IMR-90 (cell line): Measurements from ENCODE around the gene DMD. TPM values are rescaled to one million over a fixed set of nuclear protein-coding genes. Genes with fewer than 3 reads are reported as not detected.

ENCODE experiments used
- ATAC-seq: fragments of 200-7000 bp; cut with Tn5 transposase; 2 replicates; pipeline ENCODE4 v1.9.1; 2020; ENCODE audit warnings: low read depth, mild to moderate bottlenecking, moderate library complexity
- BruUV-seq: library from RNA; stranded (reverse); fragments of 400-500 nt; replicated peaks from 2 replicates; lab custom pipeline; 2021; lab: Mats Ljungman, UMichigan
- CTCF ChIA-PET: fragments of 300-600 bp; formaldehyde crosslinking; extraction: SDS; loops from one replicate; lab custom pipeline; 2021; ENCODE audit warnings: antibody characterized with exemption; lab: Yijun Ruan, JAX
- POLR2A ChIA-PET: fragments of 300-600 bp; sonication (Branson Sonifier 250); formaldehyde crosslinking; loops from one replicate; lab custom pipeline; 2022; ENCODE audit warnings: antibody characterized with exemption; ENCODE audit not compliant: unreplicated experiment; lab: Charles Lee
- DNase-seq: peaks from one replicate; pipeline ENCODE4 v3.0.0; 2013
- H2AFZ ChIP-seq: replicated peaks from 2 replicates; pipeline ENCODE3; 2013; ENCODE audit warnings: low read length, mild to moderate bottlenecking; ENCODE audit not compliant: poor library complexity
- H2AK5ac ChIP-seq: 2 replicates; pipeline ENCODE4 v1.6.1; 2013; ENCODE audit warnings: low read depth, low read length, inconsistent platforms
- H2AK9ac ChIP-seq: replicated peaks from 2 replicates; pipeline ENCODE3; 2013; ENCODE audit warnings: mild to moderate bottlenecking, low read depth, low read length, moderate library complexity; ENCODE audit not compliant: poor library complexity
- H2BK120ac ChIP-seq: 2 replicates; pipeline ENCODE4 v1.6.1; 2013; ENCODE audit warnings: low read depth, low read length, inconsistent platforms
- H2BK15ac ChIP-seq: 3 replicates; pipeline ENCODE4 v1.6.1; 2013; ENCODE audit warnings: low read depth, low read length, inconsistent platforms
- H2BK20ac ChIP-seq: 2 replicates; pipeline ENCODE4 v1.6.1; 2013; ENCODE audit warnings: low read depth, mild to moderate bottlenecking, inconsistent platforms, low read length, moderate library complexity
- H2BK5ac ChIP-seq: 2 replicates; pipeline ENCODE4 v1.6.1; 2013; ENCODE audit warnings: mild to moderate bottlenecking, low read depth, low read length, inconsistent platforms; ENCODE audit not compliant: poor library complexity, severe bottlenecking
- H3K14ac ChIP-seq: replicated peaks from 2 replicates; pipeline ENCODE4 v1.6.1; 2013; ENCODE audit warnings: low read depth, low read length, inconsistent platforms
- H3K18ac ChIP-seq: 2 replicates; pipeline ENCODE4 v1.6.1; 2013; ENCODE audit warnings: low read depth, low read length, control low read depth
- H3K23ac ChIP-seq: 2 replicates; pipeline ENCODE4 v1.6.1; 2013; ENCODE audit warnings: low read depth, low read length, inconsistent platforms
- H3K27ac ChIP-seq: 2 replicates; pipeline ENCODE4 v1.5.1; 2013; ENCODE audit warnings: mild to moderate bottlenecking, control low read depth, low read length; ENCODE audit not compliant: insufficient read depth
- H3K27me3 ChIP-seq: 2 replicates; pipeline ENCODE4 v1.6.1; 2013; ENCODE audit warnings: low read length; ENCODE audit not compliant: control insufficient read depth, insufficient read depth
- H3K36me3 ChIP-seq: 2 replicates; pipeline ENCODE4 v1.6.1; 2013; ENCODE audit warnings: low read length, mixed read lengths; ENCODE audit not compliant: control insufficient read depth, insufficient read depth
- H3K4ac ChIP-seq: 2 replicates; pipeline ENCODE4 v1.6.1; 2013; ENCODE audit warnings: low read depth, low read length, inconsistent platforms
- H3K4me1 ChIP-seq: 2 replicates; pipeline ENCODE4 v1.6.1; 2013; ENCODE audit warnings: low read length, mixed read lengths; ENCODE audit not compliant: control insufficient read depth, insufficient read depth
- H3K4me2 ChIP-seq: 2 replicates; pipeline ENCODE4 v1.6.1; 2013; ENCODE audit warnings: low read depth, mild to moderate bottlenecking, control low read depth, low read length, moderate library complexity
- H3K4me3 ChIP-seq: 2 replicates; pipeline ENCODE4 v1.5.1; 2013; ENCODE audit warnings: low read depth, mild to moderate bottlenecking, control low read depth, low read length, moderate library complexity; ENCODE audit not compliant: insufficient read depth
- H3K56ac ChIP-seq: 2 replicates; pipeline ENCODE4 v1.6.1; 2013; ENCODE audit warnings: low read length, inconsistent platforms; ENCODE audit not compliant: insufficient read depth; ENCODE audit errors: extremely low read depth
- H3K79me1 ChIP-seq, 2 experiments: 2 replicates each; pipeline ENCODE4 v1.6.1; 2013; ENCODE audit warnings: low read length in 2 of 2, inconsistent platforms in 1 of 2, low read depth in 1 of 2
- H3K9ac ChIP-seq: 2 replicates; pipeline ENCODE4 v1.6.1; 2013; ENCODE audit warnings: low read depth, low read length, control low read depth
- H3K9me1 ChIP-seq: 2 replicates; pipeline ENCODE4 v1.6.1; 2013; ENCODE audit warnings: low read length, inconsistent platforms; ENCODE audit not compliant: insufficient read depth
- H3K9me3 ChIP-seq: 2 replicates; pipeline ENCODE4 v1.6.1; 2013; ENCODE audit warnings: low read length; ENCODE audit not compliant: control insufficient read depth, insufficient read depth
- H4K20me1 ChIP-seq: 2 replicates; pipeline ENCODE4 v1.6.1; 2013; ENCODE audit warnings: low read length, inconsistent platforms; ENCODE audit not compliant: insufficient read depth
- H4K5ac ChIP-seq: 2 replicates; pipeline ENCODE4 v1.6.1; 2013; ENCODE audit warnings: mild to moderate bottlenecking, low read depth, low read length, control low read depth
- H4K8ac ChIP-seq, 2 experiments: 2 replicates each; pipeline ENCODE4 v1.6.1; 2013; ENCODE audit warnings: low read depth in 2 of 2, low read length in 2 of 2, control low read depth in 1 of 2, inconsistent platforms in 1 of 2
- H4K91ac ChIP-seq: 2 replicates; pipeline ENCODE4 v1.6.1; 2013; ENCODE audit warnings: low read depth, low read length, inconsistent platforms; ENCODE audit not compliant: insufficient read depth
- BHLHE40 ChIP-seq: fragments of 150-350 bp; IDR thresholded peaks from 2 replicates; pipeline ENCODE4 v1.6.1; 2016; ENCODE audit warnings: mild to moderate bottlenecking, low read depth, low read length
- CEBPB ChIP-seq: IDR thresholded peaks from 2 replicates; pipeline ENCODE4 v1.6.1; 2012; ENCODE audit warnings: low read depth, low read length, improper control_type of control experiment
- CHD1 ChIP-seq: IDR thresholded peaks from 2 replicates; pipeline ENCODE4 v1.6.1; 2012; ENCODE audit warnings: low read depth, low read length, improper control_type of control experiment
- FOS ChIP-seq: fragments of 150-350 bp; IDR thresholded peaks from 2 replicates; pipeline ENCODE4 v1.6.1; 2016; ENCODE audit warnings: low read depth, low read length
- MAFK ChIP-seq: IDR thresholded peaks from 2 replicates; pipeline ENCODE4 v1.6.1; 2012; ENCODE audit warnings: low read depth, low read length, improper control_type of control experiment
- MAZ ChIP-seq: IDR thresholded peaks from 2 replicates; pipeline ENCODE4 v1.6.1; 2012; ENCODE audit warnings: low read depth, mild to moderate bottlenecking, low read length, improper control_type of control experiment, moderate library complexity, borderline replicate concordance
- MXI1 ChIP-seq: IDR thresholded peaks from 2 replicates; pipeline ENCODE4 v1.6.1; 2012; ENCODE audit warnings: low read depth, mild to moderate bottlenecking, low read length, moderate library complexity, borderline replicate concordance
- NFE2L2 ChIP-seq: fragments of 150-350 bp; IDR thresholded peaks from 2 replicates; pipeline ENCODE4 v1.6.1; 2016; ENCODE audit warnings: low read depth, mild to moderate bottlenecking, low read length
- POLR2A ChIP-seq: IDR thresholded peaks from 2 replicates; pipeline ENCODE4 v1.6.1; 2012; ENCODE audit warnings: mild to moderate bottlenecking, low read depth, low read length
- RAD21 ChIP-seq: IDR thresholded peaks from 2 replicates; pipeline ENCODE4 v1.6.1; 2012; ENCODE audit warnings: low read length, improper control_type of control experiment
- RCOR1 ChIP-seq: IDR thresholded peaks from 2 replicates; pipeline ENCODE4 v1.6.1; 2012; ENCODE audit warnings: mild to moderate bottlenecking, low read length, improper control_type of control experiment; ENCODE audit not compliant: insufficient replicate concordance
- RFX5 ChIP-seq: IDR thresholded peaks from 2 replicates; pipeline ENCODE4 v1.8.0; 2012; ENCODE audit warnings: low read depth, mild to moderate bottlenecking, low read length, moderate library complexity
- SMC3 ChIP-seq: fragments of 150-350 bp; IDR thresholded peaks from 2 replicates; pipeline ENCODE4 v1.6.1; 2016; ENCODE audit warnings: low read depth, mild to moderate bottlenecking, antibody characterized with exemption, low read length, moderate library complexity
- WGBS, 2 experiments: methylation state at CpG; one replicate each; pipeline versions ENCODE4 v1.1.5 to v1.1.7; 2013; ENCODE audit warnings: missing lambda C conversion rate in 2 of 2; ENCODE audit not compliant: insufficient read length in 1 of 2; ENCODE audit errors: extremely low coverage in 2 of 2; 5-methylcytosine and 5-hydroxymethylcytosine counted together
- dilution Hi-C: fragments of 300-500 bp; cut with HindIII; formaldehyde crosslinking; loops from one replicate; pipeline ENCODE4 v1.14.3; 2018; ENCODE audit warnings: low sequenced_read_pairs; ENCODE audit not compliant: unreplicated experiment
- in situ Hi-C: fragments of 300-500 bp; cut with MboI; formaldehyde crosslinking; loops from 3 replicates; pipeline ENCODE4 v1.14.3; 2019; ENCODE audit warnings: low sequenced_read_pairs, inconsistent platforms, mixed read lengths
- intact Hi-C: fragments of 100-400 bp; cut with micrococcal nuclease; formaldehyde crosslinking; loops from 2 replicates; pipeline ENCODE4 v1.10.0; 2022
- polyA plus RNA-seq, 3 experiments: library from polyadenylated mRNA; depleted of rRNA; stranded (reverse); fragments of >200 nt; gene quantifications; 2 replicates each; pipeline ENCODE4 v1.2.3, GENCODE V29; 2012; ENCODE audit warnings: low replicate concordance in 1 of 3
- total RNA-seq: library from RNA; depleted of rRNA; stranded (reverse); fragments of >200 nt; gene quantifications from 2 replicates; pipeline ENCODE4 v1.2.3, GENCODE V29; 2012
- TF ChIP-seq, protein P1 (sequence below): conservative IDR thresholded peaks from 2 replicates; pipeline ENCODE4 v1.5.1; 2012; ENCODE audit warnings: mild to moderate bottlenecking, low read depth, low read length, improper control_type of control experiment
- TF ChIP-seq, protein P2 (sequence below): fragments of 150-350 bp; IDR thresholded peaks from 2 replicates; pipeline ENCODE4 v1.6.1; 2017; ENCODE audit warnings: mild to moderate bottlenecking, antibody characterized with exemption, low read length, low read depth
- TF ChIP-seq, protein P3 (sequence below): fragments of 150-350 bp; IDR thresholded peaks from 2 replicates; pipeline ENCODE4 v1.6.1; 2016; ENCODE audit warnings: low read depth, mild to moderate bottlenecking, low read length, moderate library complexity, borderline replicate concordance

The DMD gene
- total and polyA plus RNA-seq, 2 of the 4 experiments (the other 2 are of a cell fraction): 6.6 to 11.8 TPM

DNA sequence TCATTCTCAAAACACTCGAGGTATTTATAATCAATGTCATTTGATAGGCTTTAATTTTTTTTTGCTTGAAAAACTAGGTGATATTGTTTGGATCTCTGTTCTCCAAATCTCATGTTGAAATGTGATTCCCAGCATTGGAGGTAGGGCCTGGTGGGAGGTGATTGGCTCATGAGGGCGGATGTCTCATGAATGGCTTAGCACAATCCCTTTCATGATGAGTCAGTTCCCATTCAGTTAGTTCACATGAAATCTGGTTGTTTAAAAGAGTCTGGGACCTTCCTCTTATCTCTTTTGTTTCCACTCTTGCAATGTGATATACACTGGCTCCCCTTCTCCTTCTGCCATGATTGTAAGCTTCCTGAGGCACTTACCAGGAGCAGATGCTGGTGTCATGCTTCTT is 638.7 kb downstream of the DMD start:
- Histone ChIP-seq H3K18ac (no peak overlapping the region), H3K4me3 (no peak overlapping the region), H2BK15ac (no peak overlapping the region), H4K20me1 (no peaks in the 10 kb centered on the region), H2AFZ (no peak overlapping the region), H4K91ac (no peak overlapping the region), H3K9me1 (no peaks in the 10 kb centered on the region), H3K79me1 (no peaks in the 10 kb centered on the region), H2BK5ac (no peak overlapping the region), H3K36me3 (no peaks in the 10 kb centered on the region), H3K9ac (no peak overlapping the region), H2AK5ac (no peak overlapping the region), H3K23ac (no peak overlapping the region), H3K4me1 (no peaks in the 10 kb centered on the region), H3K4ac (no peak overlapping the region), H3K14ac (no peak overlapping the region), H3K27me3 (no peaks in the 10 kb centered on the region), H4K8ac (no peak overlapping the region), H4K5ac (no peak overlapping the region), H2BK120ac (no peak overlapping the region), H3K27ac (no peak overlapping the region), H3K4me2 (no peak overlapping the region), H2BK20ac (no peak overlapping the region), H3K56ac (no peak overlapping the region), H3K9me3 (no peaks in the 10 kb centered on the region), H2AK9ac (no peak overlapping the region)
- no TSS peak for BruUV-seq
- WGBS, 2 experiments: no CpG with 5 or more reads among the region's 2 CpGs
- DNase-seq (peak; percentile 60), ATAC-seq (no peak)
- dilution Hi-C loops: no loop called here
- intact Hi-C loops: no loop called here
- CTCF ChIA-PET: no interaction called here
- TF ChIP-seq, protein P1, sequence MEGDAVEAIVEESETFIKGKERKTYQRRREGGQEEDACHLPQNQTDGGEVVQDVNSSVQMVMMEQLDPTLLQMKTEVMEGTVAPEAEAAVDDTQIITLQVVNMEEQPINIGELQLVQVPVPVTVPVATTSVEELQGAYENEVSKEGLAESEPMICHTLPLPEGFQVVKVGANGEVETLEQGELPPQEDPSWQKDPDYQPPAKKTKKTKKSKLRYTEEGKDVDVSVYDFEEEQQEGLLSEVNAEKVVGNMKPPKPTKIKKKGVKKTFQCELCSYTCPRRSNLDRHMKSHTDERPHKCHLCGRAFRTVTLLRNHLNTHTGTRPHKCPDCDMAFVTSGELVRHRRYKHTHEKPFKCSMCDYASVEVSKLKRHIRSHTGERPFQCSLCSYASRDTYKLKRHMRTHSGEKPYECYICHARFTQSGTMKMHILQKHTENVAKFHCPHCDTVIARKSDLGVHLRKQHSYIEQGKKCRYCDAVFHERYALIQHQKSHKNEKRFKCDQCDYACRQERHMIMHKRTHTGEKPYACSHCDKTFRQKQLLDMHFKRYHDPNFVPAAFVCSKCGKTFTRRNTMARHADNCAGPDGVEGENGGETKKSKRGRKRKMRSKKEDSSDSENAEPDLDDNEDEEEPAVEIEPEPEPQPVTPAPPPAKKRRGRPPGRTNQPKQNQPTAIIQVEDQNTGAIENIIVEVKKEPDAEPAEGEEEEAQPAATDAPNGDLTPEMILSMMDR: no peak
- TF ChIP-seq NFE2L2 (no peak), FOS (no peak), MXI1 (no peak), MAZ (no peak), CHD1 (no peak), RFX5 (no peak), BHLHE40 (no peak), SMC3 (no peak), RCOR1 (no peak), MAFK (no peak), CEBPB (no peak), RAD21 (no peak), POLR2A (no peak)
- TF ChIP-seq, protein P2, sequence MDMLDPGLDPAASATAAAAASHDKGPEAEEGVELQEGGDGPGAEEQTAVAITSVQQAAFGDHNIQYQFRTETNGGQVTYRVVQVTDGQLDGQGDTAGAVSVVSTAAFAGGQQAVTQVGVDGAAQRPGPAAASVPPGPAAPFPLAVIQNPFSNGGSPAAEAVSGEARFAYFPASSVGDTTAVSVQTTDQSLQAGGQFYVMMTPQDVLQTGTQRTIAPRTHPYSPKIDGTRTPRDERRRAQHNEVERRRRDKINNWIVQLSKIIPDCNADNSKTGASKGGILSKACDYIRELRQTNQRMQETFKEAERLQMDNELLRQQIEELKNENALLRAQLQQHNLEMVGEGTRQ: no peak
- TF ChIP-seq, protein P3, sequence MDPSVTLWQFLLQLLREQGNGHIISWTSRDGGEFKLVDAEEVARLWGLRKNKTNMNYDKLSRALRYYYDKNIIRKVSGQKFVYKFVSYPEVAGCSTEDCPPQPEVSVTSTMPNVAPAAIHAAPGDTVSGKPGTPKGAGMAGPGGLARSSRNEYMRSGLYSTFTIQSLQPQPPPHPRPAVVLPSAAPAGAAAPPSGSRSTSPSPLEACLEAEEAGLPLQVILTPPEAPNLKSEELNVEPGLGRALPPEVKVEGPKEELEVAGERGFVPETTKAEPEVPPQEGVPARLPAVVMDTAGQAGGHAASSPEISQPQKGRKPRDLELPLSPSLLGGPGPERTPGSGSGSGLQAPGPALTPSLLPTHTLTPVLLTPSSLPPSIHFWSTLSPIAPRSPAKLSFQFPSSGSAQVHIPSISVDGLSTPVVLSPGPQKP: no peak
- POLR2A ChIA-PET: no interaction called here
- in situ Hi-C loops: no loop called here
